SK-N-SH treated with all-trans-retinoic acid at 6 μM for 48 hours (cell line): ENCODE results near the gene PBX4.

ENCODE experiments used
- BACH2 ChIP-seq: fragments of 250-450 bp; sonication (Bioruptor Pico); IDR thresholded peaks from 2 replicates; pipeline ENCODE4 v1.9.0; 2021; ENCODE audit warnings: mild to moderate bottlenecking, borderline replicate concordance
- ESRRG ChIP-seq: fragments of 250-450 bp; sonication (Bioruptor Pico); IDR thresholded peaks from 2 replicates; pipeline ENCODE4 v1.6.1; 2021; ENCODE audit warnings: mild to moderate bottlenecking
- ISL1 ChIP-seq: fragments of 250-450 bp; sonication (Bioruptor Pico); IDR thresholded peaks from 2 replicates; pipeline ENCODE4 v2.1.2; 2022; ENCODE audit warnings: mild to moderate bottlenecking, moderate library complexity
- OSR1 ChIP-seq: fragments of 250-450 bp; sonication (Bioruptor Pico); IDR thresholded peaks from 2 replicates; pipeline ENCODE4 v1.8.0; 2022; ENCODE audit warnings: moderate library complexity, mild to moderate bottlenecking, inconsistent platforms
- PATZ1 ChIP-seq: fragments of 250-450 bp; sonication (Bioruptor Pico); IDR thresholded peaks from 2 replicates; pipeline ENCODE4 v1.8.0; 2020; ENCODE audit warnings: mild to moderate bottlenecking, moderate library complexity, borderline replicate concordance
- POU6F1 ChIP-seq: fragments of 250-450 bp; sonication (Bioruptor Pico); IDR thresholded peaks from 2 replicates; pipeline ENCODE4 v1.8.0; 2021; ENCODE audit warnings: low read depth, mild to moderate bottlenecking, moderate library complexity, borderline replicate concordance
- PPARA ChIP-seq: fragments of 250-450 bp; sonication (Bioruptor Pico); IDR thresholded peaks from 2 replicates; pipeline ENCODE4 v1.5.0; 2020; ENCODE audit warnings: mild to moderate bottlenecking, borderline replicate concordance
- RARB ChIP-seq: fragments of 250-450 bp; sonication (Bioruptor Pico); IDR thresholded peaks from 2 replicates; pipeline ENCODE4 v1.8.0; 2021; ENCODE audit warnings: mild to moderate bottlenecking, moderate library complexity
- TCF4 ChIP-seq: fragments of 250-450 bp; sonication (Bioruptor Pico); IDR thresholded peaks from 2 replicates; pipeline ENCODE4 v1.8.0; 2021; ENCODE audit warnings: mild to moderate bottlenecking, moderate library complexity, borderline replicate concordance
- ZC3H10 ChIP-seq: fragments of 250-450 bp; sonication (Bioruptor Pico); IDR thresholded peaks from 2 replicates; pipeline ENCODE4 v1.5.1; 2021; ENCODE audit warnings: mild to moderate bottlenecking, moderate library complexity
- ZFP3 ChIP-seq: fragments of 250-450 bp; sonication (Bioruptor Pico); IDR thresholded peaks from 2 replicates; pipeline ENCODE4 v1.5.0; 2020; ENCODE audit warnings: mild to moderate bottlenecking, moderate library complexity
- ZFP30 ChIP-seq: fragments of 450-650 bp; formaldehyde crosslinking; IDR thresholded peaks from 2 replicates; pipeline ENCODE4 v1.5.0; 2022; ENCODE audit warnings: mild to moderate bottlenecking, moderate library complexity
- TF ChIP-seq, protein P1 (sequence below): fragments of 250-450 bp; sonication (Bioruptor Pico); IDR thresholded peaks from 2 replicates; pipeline ENCODE4 v1.5.1; 2020; ENCODE audit warnings: low read depth, mild to moderate bottlenecking, moderate library complexity

GRCh38 chr19:19543101-19543500 lies 75.4 kb downstream of the PBX4 start:
- TF ChIP-seq ZFP30 (CRISPR knock-in tag) = no peak
- TF ChIP-seq POU6F1 = no peak
- TF ChIP-seq TCF4 (CRISPR knock-in tag) = no peak
- no peak for TF ChIP-seq PPARA (CRISPR knock-in tag)
- TF ChIP-seq ZFP3 (CRISPR knock-in tag) = no peak
- TF ChIP-seq PATZ1 = no peak
- TF ChIP-seq RARB = no peak
- TF ChIP-seq OSR1 (CRISPR knock-in tag) = no peak
- TF ChIP-seq ISL1 = no peak
- no peak for TF ChIP-seq BACH2
- TF ChIP-seq ESRRG = no peak
- no peak for TF ChIP-seq ZC3H10 (CRISPR knock-in tag)
- TF ChIP-seq, protein P1, sequence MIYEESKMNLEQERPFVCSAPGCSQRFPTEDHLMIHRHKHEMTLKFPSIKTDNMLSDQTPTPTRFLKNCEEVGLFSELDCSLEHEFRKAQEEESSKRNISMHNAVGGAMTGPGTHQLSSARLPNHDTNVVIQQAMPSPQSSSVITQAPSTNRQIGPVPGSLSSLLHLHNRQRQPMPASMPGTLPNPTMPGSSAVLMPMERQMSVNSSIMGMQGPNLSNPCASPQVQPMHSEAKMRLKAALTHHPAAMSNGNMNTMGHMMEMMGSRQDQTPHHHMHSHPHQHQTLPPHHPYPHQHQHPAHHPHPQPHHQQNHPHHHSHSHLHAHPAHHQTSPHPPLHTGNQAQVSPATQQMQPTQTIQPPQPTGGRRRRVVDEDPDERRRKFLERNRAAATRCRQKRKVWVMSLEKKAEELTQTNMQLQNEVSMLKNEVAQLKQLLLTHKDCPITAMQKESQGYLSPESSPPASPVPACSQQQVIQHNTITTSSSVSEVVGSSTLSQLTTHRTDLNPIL (CRISPR knock-in tag) = no peak
